HG02885 (cell line): Measurements from ENCODE around the gene PDPK1.
"Not testable (repeated sequence)": the region's sequence is repeated elsewhere in the genome, so short reads cannot be mapped to it uniquely, and the experiment has no call there.

Experiments used
- ATAC-seq: cut with Tn5 transposase; IDR thresholded peaks from one replicate; pipeline ENCODE4 v1.9.1; 2021; ENCODE audit warnings: mild to moderate bottlenecking; ENCODE audit not compliant: unreplicated experiment, poor library complexity

Gene PDPK1

GRCh38 chr16:2539192-2539844, 1.5 kb downstream of the PDPK1 start:
- not testable (repeated sequence) for ATAC-seq

GRCh38 chr16:2539845-2540458, 2.1 kb downstream of the PDPK1 start:
- ATAC-seq: not testable (repeated sequence)

- not testable (repeated sequence) for ATAC-seq
These were observed 3.1 kb downstream of the PDPK1 start for GRCh38 chr16:2540912-2541311.

- not testable (repeated sequence) for ATAC-seq
These were observed 3.6 kb downstream of the PDPK1 start for GRCh38 chr16:2541409-2541808.

GRCh38 chr16:2543771-2544170, 6.0 kb downstream of the PDPK1 start:
- ATAC-seq: not testable (repeated sequence)

GRCh38 chr16:2550283-2550878, 12.6 kb downstream of the PDPK1 start:
- not testable (repeated sequence) for ATAC-seq

GRCh38 chr16:2551420-2551889, 13.6 kb downstream of the PDPK1 start:
- not testable (repeated sequence) for ATAC-seq

GRCh38 chr16:2554709-2555425, 17.0 kb downstream of the PDPK1 start:
- not testable (repeated sequence) for ATAC-seq

- ATAC-seq: not testable (repeated sequence)
These were observed 19.3 kb downstream of the PDPK1 start for GRCh38 chr16:2557150-2557549.

- ATAC-seq: peak; percentile 52
These were observed 22.4 kb downstream of the PDPK1 start for GRCh38 chr16:2560131-2560797.

GRCh38 chr16:2560798-2561133, 22.9 kb downstream of the PDPK1 start:
- peak; percentile 76 for ATAC-seq

- ATAC-seq: not testable (repeated sequence)
These were observed 29.7 kb downstream of the PDPK1 start for GRCh38 chr16:2567506-2567905.

- not testable (repeated sequence) for ATAC-seq
These were observed 30.8 kb downstream of the PDPK1 start for GRCh38 chr16:2568573-2568972.

GRCh38 chr16:2572704-2573103, 34.9 kb downstream of the PDPK1 start:
- not testable (repeated sequence) for ATAC-seq

GRCh38 chr16:2575839-2576238, 38.0 kb downstream of the PDPK1 start:
- not testable (repeated sequence) for ATAC-seq

GRCh38 chr16:2577044-2577443, 39.2 kb downstream of the PDPK1 start:
- ATAC-seq: not testable (repeated sequence)

- ATAC-seq: not testable (repeated sequence)
These were observed 41.1 kb downstream of the PDPK1 start for GRCh38 chr16:2578905-2579304.

GRCh38 chr16:2580143-2580542, 42.3 kb downstream of the PDPK1 start:
- not testable (repeated sequence) for ATAC-seq

GRCh38 chr16:2580818-2581217, 43.0 kb downstream of the PDPK1 start:
- ATAC-seq: not testable (repeated sequence)
